ENCODE data around the gene RAB7A. TPM values are rescaled to one million over a fixed set of nuclear protein-coding genes. Genes with fewer than 3 reads are reported as not detected.

RAB7A gene
- total and polyA plus RNA-seq, 8 donors: 33.6 to 166 (median 103) TPM

DNA sequence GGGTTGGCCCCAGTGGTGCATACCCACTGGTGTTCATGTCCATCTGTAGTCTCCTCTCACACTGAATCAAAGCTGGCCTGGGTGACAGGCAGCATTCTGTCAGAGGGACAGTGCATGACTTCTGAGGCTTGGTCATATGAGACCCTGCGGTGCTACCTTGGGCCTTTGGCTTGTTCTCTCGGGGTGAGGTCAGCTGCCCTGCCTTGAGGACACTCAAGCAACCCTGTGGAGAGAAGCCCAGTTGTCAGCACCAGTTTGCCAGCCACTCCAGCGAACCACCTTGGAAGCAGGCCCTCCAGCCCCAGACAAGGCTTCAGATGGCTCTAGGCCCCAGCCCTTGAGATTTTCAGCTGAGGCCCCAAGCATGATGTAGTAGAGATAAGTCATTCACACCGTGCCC is 16.9 kb upstream of the RAB7A start:
- DNase-seq: no peak
- 87 to 100% (median 93%) methylated on average over 3 to 4 of the region's 4 CpGs for WGBS, 5 donors
- TF ChIP-seq, protein P1, sequence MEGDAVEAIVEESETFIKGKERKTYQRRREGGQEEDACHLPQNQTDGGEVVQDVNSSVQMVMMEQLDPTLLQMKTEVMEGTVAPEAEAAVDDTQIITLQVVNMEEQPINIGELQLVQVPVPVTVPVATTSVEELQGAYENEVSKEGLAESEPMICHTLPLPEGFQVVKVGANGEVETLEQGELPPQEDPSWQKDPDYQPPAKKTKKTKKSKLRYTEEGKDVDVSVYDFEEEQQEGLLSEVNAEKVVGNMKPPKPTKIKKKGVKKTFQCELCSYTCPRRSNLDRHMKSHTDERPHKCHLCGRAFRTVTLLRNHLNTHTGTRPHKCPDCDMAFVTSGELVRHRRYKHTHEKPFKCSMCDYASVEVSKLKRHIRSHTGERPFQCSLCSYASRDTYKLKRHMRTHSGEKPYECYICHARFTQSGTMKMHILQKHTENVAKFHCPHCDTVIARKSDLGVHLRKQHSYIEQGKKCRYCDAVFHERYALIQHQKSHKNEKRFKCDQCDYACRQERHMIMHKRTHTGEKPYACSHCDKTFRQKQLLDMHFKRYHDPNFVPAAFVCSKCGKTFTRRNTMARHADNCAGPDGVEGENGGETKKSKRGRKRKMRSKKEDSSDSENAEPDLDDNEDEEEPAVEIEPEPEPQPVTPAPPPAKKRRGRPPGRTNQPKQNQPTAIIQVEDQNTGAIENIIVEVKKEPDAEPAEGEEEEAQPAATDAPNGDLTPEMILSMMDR (IDR thresholded peaks at IDR 0.05): no peak
- TF ChIP-seq POLR2A (IDR thresholded peaks at IDR 0.05): no peak
- H3K9me3 ChIP-seq: no peaks in the 10 kb centered on the region
- H3K4me1 ChIP-seq: peaks cover 0 to 8% (median 0%) of the 10 kb centered on the region in 4 donors
- H3K27ac ChIP-seq: no peak overlapping the region
- intact Hi-C loops (cut with DNase I; ENCODE audit: low total_unique reads): no loop called here
- H3K4me3 ChIP-seq: no peak overlapping the region
- H3K27me3 ChIP-seq: peaks cover 0 to 5% (median 0%) of the 10 kb centered on the region in 3 donors
- H3K36me3 ChIP-seq: no peaks in the 10 kb centered on the region

DNA sequence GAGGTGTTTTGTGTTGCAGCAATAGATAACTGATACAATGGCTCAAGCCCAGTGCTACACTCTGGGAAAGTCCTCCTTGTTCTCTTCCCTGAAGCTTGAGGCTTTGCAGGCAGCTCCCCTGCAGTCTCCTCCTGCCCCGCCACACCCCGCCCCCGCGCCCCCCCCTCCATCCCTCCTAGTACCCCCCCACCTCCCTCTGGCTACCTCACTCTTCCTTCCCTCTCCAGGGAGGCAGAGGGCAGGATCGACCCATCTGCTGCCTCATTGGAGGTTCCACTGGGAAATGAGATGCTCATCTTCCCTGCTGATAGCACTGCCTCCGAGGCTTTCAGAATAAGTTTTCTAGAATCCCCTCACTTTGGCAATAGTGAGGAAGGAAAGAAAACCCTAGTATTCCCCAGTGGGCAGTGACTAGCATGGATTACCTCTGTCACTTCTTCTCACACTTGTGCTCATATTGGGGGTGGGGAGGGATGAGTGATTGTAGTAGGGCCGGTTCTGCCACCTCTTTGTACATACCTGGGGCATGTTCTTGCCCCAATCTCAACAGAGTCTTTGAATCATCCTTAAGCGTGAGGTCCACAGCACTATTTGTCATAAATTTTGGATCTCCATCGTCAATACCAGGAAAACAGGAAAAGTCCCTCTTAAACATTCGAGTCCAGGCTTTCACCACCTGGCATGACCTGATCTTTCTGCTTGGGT is 16.3 kb upstream of the RAB7A start:
- intact Hi-C loops (cut with DNase I; ENCODE audit: low total_unique reads): no loop called here
- no peaks in the 10 kb centered on the region for H3K9me3 ChIP-seq
- no peak overlapping the region for H3K4me3 ChIP-seq
- H3K27ac ChIP-seq: no peak overlapping the region
- 37 to 55% (median 50%) methylated on average over 9 to 10 of the region's 10 CpGs for WGBS, 5 donors
- no peaks in the 10 kb centered on the region for H3K36me3 ChIP-seq
- DNase-seq: peak; percentile 16 to 28
- peaks cover 0 to 5% (median 0%) of the 10 kb centered on the region in 3 donors for H3K27me3 ChIP-seq
- H3K4me1 ChIP-seq: peaks cover 0 to 8% (median 0%) of the 10 kb centered on the region in 4 donors
- TF ChIP-seq EP300 (IDR thresholded peaks at IDR 0.05): no peak
- no peak for TF ChIP-seq POLR2A (IDR thresholded peaks at IDR 0.05)
- TF ChIP-seq, protein P1 (IDR thresholded peaks at IDR 0.05): no peak
- TF ChIP-seq POLR2AphosphoS5 (IDR thresholded peaks at IDR 0.05): no peak

GRCh38 chr3:128710816-128711433 is 15.1 kb upstream of the RAB7A start:
- WGBS, 5 donors: 93 to 98% (median 95%) methylated on average over 7 of the region's 7 CpGs
- Histone ChIP-seq H3K4me3 (no peak overlapping the region), H3K9me3 (no peaks in the 10 kb centered on the region), H3K36me3 (no peaks in the 10 kb centered on the region), H3K27ac (no peak overlapping the region), H3K27me3 (peaks cover 0 to 5% (median 0%) of the 10 kb centered on the region in 3 donors), H3K4me1 (peaks cover 0 to 8% (median 0%) of the 10 kb centered on the region in 4 donors)
- TF ChIP-seq POLR2AphosphoS5 (IDR thresholded peaks at IDR 0.05): no peak
- no peak for TF ChIP-seq POLR2A (IDR thresholded peaks at IDR 0.05)
- no peak for TF ChIP-seq EP300 (IDR thresholded peaks at IDR 0.05)
- TF ChIP-seq, protein P1 (IDR thresholded peaks at IDR 0.05): no peak
- DNase-seq: no peak
- intact Hi-C loops (cut with DNase I; ENCODE audit: low total_unique reads): no loop called here

GRCh38 chr3:128712848-128713247 is 13.1 kb upstream of the RAB7A start:
- TF ChIP-seq POLR2A (IDR thresholded peaks at IDR 0.05) (no peak), POLR2AphosphoS5 (IDR thresholded peaks at IDR 0.05) (no peak), EP300 (IDR thresholded peaks at IDR 0.05) (no peak)
- TF ChIP-seq, protein P1 (IDR thresholded peaks at IDR 0.05): no peak
- WGBS, 5 donors: 73 to 88% (median 81%) methylated on average over 4 of the region's 4 CpGs
- Histone ChIP-seq H3K9me3 (no peaks in the 10 kb centered on the region), H3K4me3 (no peak overlapping the region), H3K4me1 (peaks cover 0 to 8% (median 0%) of the 10 kb centered on the region in 4 donors), H3K27me3 (peaks cover 0 to 5% (median 0%) of the 10 kb centered on the region in 3 donors), H3K27ac (no peak overlapping the region), H3K36me3 (no peaks in the 10 kb centered on the region)
- intact Hi-C loops (cut with DNase I; ENCODE audit: low total_unique reads): no loop called here
- no peak for DNase-seq

All from stomach (tissue), 9 donors.